ENCODE measurements around the gene PARD3B.

- TF ChIP-seq CTCF (IDR thresholded peaks at IDR 0.05) = no peak
- no peak for TF ChIP-seq POLR2A (IDR thresholded peaks at IDR 0.05)
These were observed 747.5 kb downstream of the PARD3B start for GRCh38 chr2:205292665-205293295.
